Large intestine (tissue), 3 donors: ENCODE results near the gene PM20D1. TPM values are rescaled to one million over a fixed set of nuclear protein-coding genes. Genes with fewer than 3 reads are reported as not detected.
A peak's percentile ranks its signal among the peaks of the same experiment; 100 is the strongest.
"Not testable (repeated sequence)": the region's sequence is repeated elsewhere in the genome, so short reads cannot be mapped to it uniquely, and the experiment has no call there.

Experiments
- DNase-seq, 2 donors: peaks; one replicate each; pipeline versions ENCODE4 v3.0.0 to v3.0.0-alpha.2; 2013
- H3K27ac ChIP-seq: one replicate; pipeline ENCODE4 v1.5.1; 2013; ENCODE audit warnings: low read length
- H3K27me3 ChIP-seq: 2 replicates; pipeline ENCODE4 v1.6.1; 2013; ENCODE audit warnings: low read length; ENCODE audit not compliant: control insufficient read depth, insufficient read depth
- H3K36me3 ChIP-seq: 2 replicates; pipeline ENCODE4 v1.6.1; 2013; ENCODE audit warnings: low read length; ENCODE audit not compliant: control insufficient read depth, insufficient read depth
- H3K4me1 ChIP-seq: one replicate; pipeline ENCODE4 v1.6.1; 2013; ENCODE audit warnings: low read length; ENCODE audit not compliant: control insufficient read depth, insufficient read depth
- H3K4me3 ChIP-seq: one replicate; pipeline ENCODE4 v1.5.1; 2013; ENCODE audit warnings: low read length
- H3K9me3 ChIP-seq: one replicate; pipeline ENCODE4 v1.6.1; 2013; ENCODE audit warnings: mild to moderate bottlenecking, low read depth, low read length, moderate library complexity; ENCODE audit not compliant: control insufficient read depth
- WGBS: methylation state at CpG from one replicate; pipeline ENCODE4 v1.1.5; 2013; ENCODE audit warnings: low lambda C conversion rate; ENCODE audit not compliant: insufficient coverage; 5-methylcytosine and 5-hydroxymethylcytosine counted together
- polyA plus RNA-seq: library from polyadenylated mRNA; unstranded; fragments of 120-200 nt; gene quantifications from one replicate; pipeline ENCODE4 v1.2.1, GENCODE V29; 2013

Gene PM20D1
- polyA plus RNA-seq, 1 donor: 1.1 TPM

- no peak for DNase-seq
- Histone ChIP-seq H3K4me3 (no peak overlapping the region), H3K9me3 (no peaks in the 10 kb centered on the region), H3K27me3 (peaks cover 7% of the 10 kb centered on the region), H3K4me1 (no peaks in the 10 kb centered on the region), H3K36me3 (no peaks in the 10 kb centered on the region), H3K27ac (no peak overlapping the region)
- whole genome bisulfite sequencing: no CpG with 5 or more reads among the region's 4 CpGs
Observed at GRCh38 chr1:205840146-205840923, 9.6 kb downstream of the PM20D1 start.

- no peaks in the 10 kb centered on the region for H3K4me1 ChIP-seq
- no peaks in the 10 kb centered on the region for H3K9me3 ChIP-seq
- H3K27ac ChIP-seq: no peak overlapping the region
- no peak for DNase-seq
- H3K36me3 ChIP-seq: no peaks in the 10 kb centered on the region
- peaks cover 5% of the 10 kb centered on the region for H3K27me3 ChIP-seq
- no CpG with 5 or more reads among the region's 7 CpGs for WGBS
- H3K4me3 ChIP-seq: no peak overlapping the region
Observed at GRCh38 chr1:205837382-205837970, 12.5 kb downstream of the PM20D1 start.

GRCh38 chr1:205834751-205835150, 15.2 kb downstream of the PM20D1 start:
- H3K4me1 ChIP-seq: no peaks in the 10 kb centered on the region
- peaks cover 2% of the 10 kb centered on the region for H3K27me3 ChIP-seq
- no peak overlapping the region for H3K4me3 ChIP-seq
- WGBS: 75% methylated on average over 1 of the region's 4 CpGs
- no peak overlapping the region for H3K27ac ChIP-seq
- H3K9me3 ChIP-seq: no peaks in the 10 kb centered on the region
- no peaks in the 10 kb centered on the region for H3K36me3 ChIP-seq
- DNase-seq: no peak

- no peaks in the 10 kb centered on the region for H3K36me3 ChIP-seq
- WGBS: no CpG with 5 or more reads among the region's 6 CpGs
- no peaks in the 10 kb centered on the region for H3K9me3 ChIP-seq
- peak in 1 of 2 donors; percentile 24 for DNase-seq
- H3K27me3 ChIP-seq: no peaks in the 10 kb centered on the region
- no peak overlapping the region for H3K27ac ChIP-seq
- no peak overlapping the region for H3K4me3 ChIP-seq
- no peaks in the 10 kb centered on the region for H3K4me1 ChIP-seq
Observed at GRCh38 chr1:205832326-205832751, 17.6 kb downstream of the PM20D1 start.

- no CpG with 5 or more reads among the region's 1 CpG for WGBS
- Histone ChIP-seq H3K27ac (no peak overlapping the region), H3K9me3 (no peaks in the 10 kb centered on the region), H3K4me3 (no peak overlapping the region), H3K4me1 (peaks cover 6% of the 10 kb centered on the region), H3K27me3 (no peaks in the 10 kb centered on the region), H3K36me3 (no peaks in the 10 kb centered on the region)
- DNase-seq: no peak
Observed at GRCh38 chr1:205827623-205828022, 22.3 kb downstream of the PM20D1 start.

- Histone ChIP-seq H3K9me3 (no peaks in the 10 kb centered on the region), H3K27ac (no peak overlapping the region)
- WGBS: 40% methylated on average over 1 of the region's 3 CpGs
Observed at GRCh38 chr1:205826995-205827394, 22.9 kb downstream of the PM20D1 start.

GRCh38 chr1:205826016-205826806, 23.7 kb downstream of the PM20D1 start:
- Histone ChIP-seq H3K4me3 (no peak overlapping the region), H3K27me3 (no peaks in the 10 kb centered on the region), H3K27ac (no peak overlapping the region), H3K4me1 (peaks cover 6% of the 10 kb centered on the region), H3K9me3 (no peaks in the 10 kb centered on the region), H3K36me3 (no peaks in the 10 kb centered on the region)
- peak in 1 of 2 donors; percentile 59 for DNase-seq
- no CpG with 5 or more reads among the region's 8 CpGs for WGBS

More at GRCh38 chr1:205826995-205827394, 22.9 kb downstream of the PM20D1 start:
- no peak for DNase-seq
- Histone ChIP-seq H3K4me1 (peaks cover 6% of the 10 kb centered on the region), H3K36me3 (no peaks in the 10 kb centered on the region), H3K27me3 (no peaks in the 10 kb centered on the region), H3K4me3 (no peak overlapping the region)

- WGBS: no CpG with 5 or more reads among the region's 5 CpGs
- Histone ChIP-seq H3K36me3 (no peaks in the 10 kb centered on the region), H3K27ac (no peak overlapping the region), H3K4me1 (peaks cover 6% of the 10 kb centered on the region), H3K27me3 (no peaks in the 10 kb centered on the region), H3K9me3 (no peaks in the 10 kb centered on the region), H3K4me3 (no peak overlapping the region)
- no peak for DNase-seq
Observed at GRCh38 chr1:205824180-205824579, 25.8 kb downstream of the PM20D1 start.

GRCh38 chr1:205823260-205823659, 26.7 kb downstream of the PM20D1 start:
- DNase-seq, H3K36me3 ChIP-seq, H3K9me3 ChIP-seq, H3K27ac ChIP-seq, H3K4me1 ChIP-seq, H3K27me3 ChIP-seq, H3K4me3 ChIP-seq: not testable (repeated sequence)
- WGBS: 75% methylated on average over 2 of the region's 2 CpGs

- Histone ChIP-seq H3K4me3 (no peak overlapping the region), H3K27me3 (no peaks in the 10 kb centered on the region), H3K9me3 (no peaks in the 10 kb centered on the region), H3K36me3 (no peaks in the 10 kb centered on the region), H3K27ac (no peak overlapping the region), H3K4me1 (peaks cover 6% of the 10 kb centered on the region)
- no peak for DNase-seq
- 100% methylated on average over 1 of the region's 2 CpGs for WGBS
Observed at GRCh38 chr1:205822397-205822796, 27.5 kb downstream of the PM20D1 start.
